Measurements from ENCODE around the gene ITGAX.

Gene ITGAX

GRCh38 chr16:31407406-31407805 lies 52.4 kb downstream of the ITGAX start:
- TF ChIP-seq GLIS3 (CRISPR knock-in tag; IDR thresholded peaks at IDR 0.05) (no peak), BACH2 (CRISPR knock-in tag; IDR thresholded peaks at IDR 0.05; ENCODE audit: borderline replicate concordance) (no peak), ZNF8 (CRISPR knock-in tag; IDR thresholded peaks at IDR 0.05) (no peak), RARB (CRISPR knock-in tag; IDR thresholded peaks at IDR 0.05) (no peak), CSDC2 (CRISPR knock-in tag; IDR thresholded peaks at IDR 0.05) (no peak), ZFP3 (CRISPR knock-in tag; IDR thresholded peaks at IDR 0.05) (no peak), TOX (CRISPR knock-in tag; IDR thresholded peaks at IDR 0.05; ENCODE audit: borderline replicate concordance) (no peak), TSHZ2 (CRISPR knock-in tag; IDR thresholded peaks at IDR 0.05) (no peak), ARNTL (CRISPR knock-in tag; IDR thresholded peaks at IDR 0.05; ENCODE audit: borderline replicate concordance, low read depth) (no peak), ESRRG (CRISPR knock-in tag; IDR thresholded peaks at IDR 0.05) (no peak)
- ATAC-seq = no peak

- no peak for TF ChIP-seq ZNF70 (CRISPR knock-in tag; IDR thresholded peaks at IDR 0.05)
- no peak for TF ChIP-seq ISL1 (CRISPR knock-in tag; IDR thresholded peaks at IDR 0.05)
- no peak for TF ChIP-seq BACH2 (CRISPR knock-in tag; IDR thresholded peaks at IDR 0.05; ENCODE audit: borderline replicate concordance)
- no peak for TF ChIP-seq ARNTL (CRISPR knock-in tag; IDR thresholded peaks at IDR 0.05; ENCODE audit: borderline replicate concordance, low read depth)
- TF ChIP-seq CREB5 (CRISPR knock-in tag; IDR thresholded peaks at IDR 0.05; ENCODE audit: low read depth) = no peak
- TF ChIP-seq ZNF565 (CRISPR knock-in tag; conservative IDR thresholded peaks at IDR 0.05; ENCODE audit: low read depth) = no peak
- no peak for TF ChIP-seq TSHZ2 (CRISPR knock-in tag; IDR thresholded peaks at IDR 0.05)
- no peak for TF ChIP-seq POU6F1 (CRISPR knock-in tag; IDR thresholded peaks at IDR 0.05; ENCODE audit: borderline replicate concordance, low read depth)
- no peak for TF ChIP-seq GLIS3 (CRISPR knock-in tag; IDR thresholded peaks at IDR 0.05)
- ATAC-seq = no peak
Measured at GRCh38 chr16:31409433-31409832, 54.5 kb downstream of the ITGAX start.

- no peak for ATAC-seq
- no peak for TF ChIP-seq ARNTL (CRISPR knock-in tag; IDR thresholded peaks at IDR 0.05; ENCODE audit: borderline replicate concordance, low read depth)
- TF ChIP-seq CSDC2 (CRISPR knock-in tag; IDR thresholded peaks at IDR 0.05) = no peak
- no peak for TF ChIP-seq CREB5 (CRISPR knock-in tag; IDR thresholded peaks at IDR 0.05; ENCODE audit: low read depth)
- no peak for TF ChIP-seq ZC3H10 (CRISPR knock-in tag; IDR thresholded peaks at IDR 0.05)
- no peak for TF ChIP-seq TOX (CRISPR knock-in tag; IDR thresholded peaks at IDR 0.05; ENCODE audit: borderline replicate concordance)
- no peak for TF ChIP-seq CSRNP3 (CRISPR knock-in tag; IDR thresholded peaks at IDR 0.05)
- no peak for TF ChIP-seq RARB (CRISPR knock-in tag; IDR thresholded peaks at IDR 0.05)
- TF ChIP-seq ISL1 (CRISPR knock-in tag; IDR thresholded peaks at IDR 0.05) = no peak
- TF ChIP-seq OSR1 (CRISPR knock-in tag; IDR thresholded peaks at IDR 0.05) = no peak
- TF ChIP-seq ZNF565 (CRISPR knock-in tag; conservative IDR thresholded peaks at IDR 0.05; ENCODE audit: low read depth) = no peak
- TF ChIP-seq SNAI2 (CRISPR knock-in tag; IDR thresholded peaks at IDR 0.05) = no peak
- no peak for TF ChIP-seq ZNF70 (CRISPR knock-in tag; IDR thresholded peaks at IDR 0.05)
- TF ChIP-seq PATZ1 (CRISPR knock-in tag; IDR thresholded peaks at IDR 0.05; ENCODE audit: borderline replicate concordance) = no peak
- TF ChIP-seq ESRRG (CRISPR knock-in tag; IDR thresholded peaks at IDR 0.05) = no peak
Measured at GRCh38 chr16:31410082-31410481, 55.1 kb downstream of the ITGAX start.
